Thyroid gland (tissue), 4 donors: ENCODE results near the gene ZFAND3.

ENCODE experiments used
- CTCF ChIP-seq, 6 experiments: fragments of 200-600 bp in 3 of 6; fragments of 450-650 bp in 3 of 6; sonication (generic) in 3 of 6; IDR thresholded peaks; one replicate each; pipeline ENCODE4 v1.5.1; 2016 to 2019; ENCODE audit warnings: antibody characterized with exemption in 6 of 6, mild to moderate bottlenecking in 2 of 6, inconsistent platforms in 1 of 6, moderate library complexity in 1 of 6
- POLR2A ChIP-seq, 2 donors: fragments of 450-650 bp; IDR thresholded peaks; one replicate each; pipeline ENCODE4 v1.6.1; 2017; ENCODE audit warnings: antibody characterized with exemption in 2 of 2, mild to moderate bottlenecking in 2 of 2, moderate library complexity in 1 of 2

DNA sequence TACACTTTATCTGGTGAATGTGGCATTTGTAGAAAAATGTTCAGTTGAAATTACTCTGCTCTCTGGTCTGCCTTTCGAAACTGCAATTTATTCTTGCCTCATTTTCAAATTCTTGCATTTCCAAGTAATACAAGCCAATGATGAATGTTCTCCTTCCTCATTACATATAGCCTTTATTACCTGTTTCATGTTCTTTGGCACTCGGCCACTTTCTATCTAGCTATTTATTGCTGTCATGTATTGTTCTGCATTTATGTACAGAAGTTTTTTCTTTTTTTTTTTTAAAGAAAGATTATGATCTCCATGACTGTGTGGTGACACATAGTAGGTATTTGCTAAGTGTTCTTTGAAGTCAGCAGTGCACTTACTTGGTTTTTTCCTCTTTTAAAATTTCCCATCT is 261.4 kb downstream of the ZFAND3 start:
- TF ChIP-seq CTCF (IDR thresholded peaks at IDR 0.05): no peak
- no peak for TF ChIP-seq POLR2A (IDR thresholded peaks at IDR 0.05)
